HG03558 (cell line): ENCODE measurements around the gene FXYD7.
"Not testable (repeated sequence)": the region's sequence is repeated elsewhere in the genome, so short reads cannot be mapped to it uniquely, and the experiment has no call there.

Experiments used
- ATAC-seq: cut with Tn5 transposase; IDR thresholded peaks from one replicate; pipeline ENCODE4 v1.9.1; 2021; ENCODE audit warnings: moderate number of reproducible peaks; ENCODE audit not compliant: unreplicated experiment; ENCODE audit errors: extremely low read depth

Gene FXYD7, protein sequence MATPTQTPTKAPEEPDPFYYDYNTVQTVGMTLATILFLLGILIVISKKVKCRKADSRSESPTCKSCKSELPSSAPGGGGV

DNA sequence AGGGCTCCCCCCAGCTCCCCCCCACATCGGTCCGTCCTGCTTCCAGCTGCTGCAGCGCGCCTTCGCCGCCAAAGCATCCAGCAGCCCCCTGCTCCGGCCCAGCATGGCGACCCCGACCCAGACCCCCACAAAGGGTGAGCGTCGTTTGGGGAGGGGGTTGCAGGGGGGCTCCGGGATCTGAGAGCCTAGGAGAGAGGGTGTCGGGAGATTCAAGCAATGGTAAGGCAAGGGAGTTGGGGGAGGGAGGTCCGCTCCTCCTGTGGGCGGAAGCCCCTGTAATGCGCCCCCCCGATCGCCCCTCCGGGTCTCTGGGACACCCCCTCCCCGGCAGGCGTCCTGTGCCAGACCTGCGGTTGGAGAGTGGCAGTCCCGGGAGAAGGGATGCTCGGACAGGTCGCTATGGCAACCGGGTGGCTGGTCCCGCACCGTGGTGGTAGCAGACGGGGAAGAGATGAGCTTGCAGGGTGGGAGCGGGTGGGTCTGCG is at the start of gene FXYD7:
FXYD7 (plus strand) TSS at position 25 of the 485 bp plus-strand sequence; CDS start at position 104, 79 bp downstream.
- no peak for ATAC-seq

DNA sequence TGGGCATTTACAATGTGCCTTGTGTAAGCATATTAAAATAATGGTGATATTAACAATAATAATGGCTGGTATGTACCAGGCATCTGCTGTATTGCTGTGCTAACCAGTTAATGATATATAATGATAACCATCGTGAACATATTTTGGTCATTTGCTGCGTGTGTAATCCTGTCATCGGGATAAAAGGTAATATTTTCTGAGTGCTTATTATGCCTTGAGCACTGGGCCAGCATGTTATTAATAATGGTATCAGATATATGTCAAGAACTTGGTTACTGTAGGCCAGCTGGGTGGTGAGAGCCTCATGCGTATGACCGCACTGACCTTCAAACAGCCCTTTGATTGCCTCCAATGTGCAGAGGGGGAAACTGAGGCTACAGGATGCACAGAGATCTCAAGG is 49.6 kb upstream of the FXYD7 start:
- ATAC-seq, result no peak

DNA sequence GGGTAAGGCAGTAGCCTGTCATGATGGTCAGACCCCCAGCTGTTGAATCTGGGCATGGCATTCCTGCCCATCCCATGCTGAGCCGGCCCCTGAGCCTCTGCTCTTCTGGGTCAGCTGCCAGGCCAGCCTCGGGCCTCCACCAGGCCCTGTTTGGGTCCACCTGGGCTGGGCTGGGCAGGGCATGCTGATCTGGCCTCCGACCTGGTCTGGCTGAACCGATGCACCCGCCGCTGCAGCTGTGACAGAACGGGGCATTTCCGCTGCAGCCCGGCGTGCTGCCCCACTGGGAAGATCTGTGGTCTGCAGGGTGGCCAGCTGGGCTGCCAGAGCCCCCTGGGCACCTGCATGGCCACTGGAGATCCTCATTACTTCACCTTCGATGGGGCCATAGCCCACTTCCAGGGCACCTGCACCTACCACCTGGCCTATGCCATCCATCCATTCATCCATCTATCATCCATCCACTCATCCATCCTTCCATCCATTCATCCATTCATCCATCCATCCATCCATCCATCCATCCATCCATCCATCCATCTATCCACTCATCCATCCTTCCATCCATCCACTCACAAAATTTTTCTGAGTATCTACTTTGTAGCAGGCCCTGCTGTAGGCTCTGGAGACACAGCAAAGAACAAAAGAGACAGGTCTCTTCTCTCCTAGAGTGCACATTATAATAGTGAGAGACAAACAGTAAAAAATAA is 49.0 kb upstream of the FXYD7 start:
- ATAC-seq, result no peak

DNA sequence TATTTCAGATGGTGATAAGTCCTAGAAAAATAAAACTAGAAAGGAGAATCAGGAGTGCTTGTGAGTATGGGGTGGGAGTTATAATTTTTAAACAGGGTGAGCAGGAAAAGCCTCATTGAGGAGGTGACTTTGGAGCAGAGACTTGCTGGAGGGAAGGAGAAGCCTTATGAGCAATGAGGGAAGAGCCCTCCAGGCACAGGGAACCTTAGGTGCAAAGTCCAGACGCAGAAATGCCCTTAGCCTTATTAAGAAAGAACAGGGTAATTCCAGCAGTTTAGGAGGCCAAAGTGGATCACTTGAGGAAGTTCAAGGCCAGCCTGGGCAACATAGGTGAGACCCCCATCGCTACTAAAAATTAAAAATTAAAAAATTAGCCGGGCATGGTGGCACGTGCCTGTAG is 48.4 kb upstream of the FXYD7 start:
- ATAC-seq, result no peak

DNA sequence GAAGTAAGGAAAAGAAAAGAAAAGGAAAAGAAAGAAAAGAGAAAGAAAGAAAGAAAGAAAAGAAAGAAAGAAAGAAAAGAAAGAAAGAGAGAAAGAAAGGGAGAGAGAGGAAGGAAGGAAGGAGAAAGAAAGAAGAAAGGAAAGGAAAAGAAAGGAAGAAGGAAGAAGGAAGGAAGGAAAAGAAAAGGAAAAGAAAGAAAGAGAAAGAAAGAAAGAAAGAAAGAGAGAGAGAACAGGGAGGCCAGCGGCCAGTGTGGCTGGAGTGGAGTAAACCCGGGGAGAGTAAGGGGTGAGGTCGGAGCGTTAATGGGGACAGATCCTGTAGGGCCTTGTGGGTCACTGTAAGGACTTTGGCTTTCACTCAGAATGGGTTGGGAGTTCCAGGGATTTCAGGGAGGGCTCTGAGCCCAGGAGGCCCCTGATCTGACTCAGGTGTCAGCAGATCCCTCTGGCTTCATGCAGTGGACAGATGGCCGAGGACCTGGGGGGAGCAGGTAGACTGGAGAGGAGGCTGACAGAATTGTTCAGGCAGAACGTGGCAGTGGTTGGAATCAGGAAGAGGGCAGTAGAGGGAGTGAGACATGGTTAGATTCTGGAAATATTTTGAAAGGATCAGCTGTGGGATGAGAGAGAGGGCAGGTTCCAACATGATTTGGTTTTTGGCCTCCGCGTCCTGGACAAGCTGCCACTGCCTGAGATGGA is 47.2 kb upstream of the FXYD7 start:
- ATAC-seq, result no peak

DNA sequence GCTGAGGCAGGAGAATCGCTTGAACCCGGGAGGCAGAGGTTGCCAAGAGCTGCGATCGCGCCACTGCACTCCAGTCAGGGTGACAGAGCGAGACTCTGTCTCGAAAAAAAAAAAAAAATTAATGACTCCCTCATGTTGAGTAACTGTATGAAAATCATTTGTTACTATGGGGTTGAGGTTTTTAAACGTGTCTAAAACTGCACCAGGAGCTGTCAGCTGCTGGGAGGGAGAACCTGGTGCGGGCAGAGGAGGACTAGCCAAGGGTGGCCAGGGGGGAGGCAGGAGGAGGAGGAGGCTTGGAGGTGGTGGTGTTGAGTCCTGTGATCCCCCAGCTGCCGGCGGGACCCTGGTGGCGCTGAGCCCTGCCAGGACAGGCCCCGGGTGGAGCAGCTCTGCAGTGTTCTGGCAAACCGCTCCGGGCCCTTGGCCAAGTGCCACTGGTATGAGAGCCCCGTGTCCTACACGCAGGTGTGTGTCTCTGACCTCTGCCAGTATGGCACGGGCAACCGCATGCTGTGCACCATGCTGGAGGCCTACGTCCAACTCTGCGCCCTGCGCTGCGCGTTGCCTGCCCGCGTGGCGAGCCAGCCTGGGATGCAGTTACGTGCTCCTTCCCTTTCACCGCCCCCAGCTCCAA is 44.5 kb upstream of the FXYD7 start:
- no peak for ATAC-seq

DNA sequence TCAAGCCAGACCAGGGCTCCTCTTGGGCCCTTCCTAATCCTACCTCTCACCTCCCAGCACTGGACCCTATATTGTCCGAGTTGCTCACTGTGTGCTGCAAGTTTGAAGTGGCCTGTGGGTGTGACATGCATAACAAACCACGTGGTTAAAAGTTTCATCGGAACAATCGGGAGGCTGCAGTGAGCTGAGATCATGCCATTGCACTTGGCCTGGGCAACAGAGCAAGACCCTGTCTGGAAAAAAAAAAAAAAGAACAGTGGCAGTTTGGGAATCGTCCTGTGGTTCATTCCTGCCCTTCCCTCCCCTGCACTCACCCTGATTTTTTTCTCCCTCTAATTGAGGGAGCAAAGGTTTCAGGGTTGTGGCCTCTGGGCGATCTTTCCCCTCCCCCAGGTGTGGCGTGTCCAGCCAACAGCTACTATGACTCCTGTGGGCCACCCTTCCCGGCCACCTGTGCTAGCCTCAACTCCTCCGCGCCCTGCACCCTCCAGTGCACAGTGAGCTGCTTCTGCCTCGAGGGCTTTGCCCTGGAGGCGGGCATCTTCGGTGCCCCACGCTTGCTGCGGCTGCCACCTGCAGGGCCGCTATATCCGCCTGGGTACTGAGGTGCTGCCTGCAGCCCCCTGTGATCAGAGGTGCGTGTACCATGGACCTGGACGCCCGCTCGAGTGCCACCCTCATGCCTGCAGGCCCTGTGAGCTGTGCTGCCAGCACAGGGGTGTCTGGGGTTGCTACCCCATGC is 43.7 kb upstream of the FXYD7 start:
- ATAC-seq, result no peak

DNA sequence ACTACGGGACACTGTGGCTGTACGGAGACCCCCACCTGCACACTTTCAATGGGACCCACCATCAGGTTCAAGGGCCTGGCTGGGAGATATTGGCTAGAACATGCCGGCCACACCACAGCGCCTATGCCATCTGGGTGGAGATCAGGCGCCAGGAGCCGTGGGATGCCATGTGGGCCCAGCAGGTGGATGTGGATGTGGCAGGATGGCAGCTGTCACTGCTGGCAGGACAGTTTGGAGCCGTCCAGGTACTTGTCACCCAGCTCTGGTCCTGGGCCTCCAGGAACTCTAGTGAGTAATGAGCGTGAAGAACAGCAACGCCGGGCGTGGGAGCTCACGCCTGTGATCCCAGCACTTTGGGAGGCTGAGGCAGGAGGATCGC is 43.2 kb upstream of the FXYD7 start:
- no peak for ATAC-seq

DNA sequence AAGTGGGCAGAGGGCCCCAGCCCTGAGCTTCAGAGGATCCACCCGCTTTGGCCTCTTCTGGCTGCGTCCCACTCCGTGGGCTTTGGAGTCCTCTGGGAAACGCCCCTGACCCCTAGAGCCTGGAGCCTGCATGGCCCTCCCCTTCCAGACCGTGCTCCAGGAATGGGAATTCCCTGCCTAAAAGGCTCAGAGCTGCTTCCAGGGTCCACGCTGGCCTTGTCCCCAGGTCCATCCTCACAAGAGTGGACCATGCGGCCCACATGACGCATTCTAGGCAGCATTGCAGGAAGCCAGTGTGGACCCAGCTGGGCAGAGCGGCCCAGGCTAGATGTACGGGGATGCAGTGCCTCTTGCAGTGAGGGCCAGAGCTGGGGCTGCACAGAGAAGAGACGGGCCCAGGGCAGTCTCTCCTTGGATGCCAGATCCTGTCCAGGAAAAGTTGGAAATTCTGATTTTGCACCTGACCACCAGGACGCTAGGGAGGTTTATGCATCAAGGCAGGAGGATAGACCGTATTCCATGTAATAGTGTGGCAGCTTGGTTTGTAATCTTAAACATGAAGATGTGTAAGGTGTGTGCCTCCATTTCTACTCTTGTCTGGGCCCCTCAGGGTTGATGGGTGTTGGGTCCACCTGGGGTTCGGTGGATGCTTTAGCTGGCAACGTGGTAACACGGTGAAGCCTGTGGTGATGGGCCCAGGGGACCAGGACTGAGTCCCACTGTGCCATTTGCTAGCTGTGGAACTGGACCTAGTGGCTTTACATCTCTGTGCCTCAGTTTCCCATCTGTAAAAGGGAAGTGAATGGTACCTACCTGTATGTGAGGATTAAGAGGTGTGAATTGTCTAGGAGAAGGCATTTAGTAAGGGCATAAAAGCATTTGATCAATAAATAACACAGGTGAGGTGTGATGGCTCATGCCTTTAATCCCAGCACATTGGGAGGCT is 42.2 kb upstream of the FXYD7 start:
- ATAC-seq, result no peak

DNA sequence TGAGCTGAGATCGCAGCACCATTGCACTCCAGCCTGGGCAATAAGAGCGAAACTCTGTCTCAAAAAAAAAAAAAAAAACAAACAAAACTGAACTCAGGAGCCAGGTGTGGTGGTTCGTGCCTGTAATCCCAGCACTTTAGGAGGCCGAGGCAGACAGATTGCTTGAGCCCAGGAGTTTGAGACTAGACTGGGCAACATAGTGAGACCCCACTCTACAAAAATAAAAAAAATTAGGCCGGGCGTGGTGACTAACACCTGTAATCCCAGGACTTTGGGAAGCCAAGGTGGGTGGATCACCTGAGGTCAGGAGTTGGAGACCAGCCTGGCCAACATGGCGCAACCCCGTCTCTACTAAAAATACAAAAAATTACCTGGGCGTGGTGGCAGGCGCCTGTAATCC is 41.1 kb upstream of the FXYD7 start:
- ATAC-seq, result not testable (repeated sequence)

DNA sequence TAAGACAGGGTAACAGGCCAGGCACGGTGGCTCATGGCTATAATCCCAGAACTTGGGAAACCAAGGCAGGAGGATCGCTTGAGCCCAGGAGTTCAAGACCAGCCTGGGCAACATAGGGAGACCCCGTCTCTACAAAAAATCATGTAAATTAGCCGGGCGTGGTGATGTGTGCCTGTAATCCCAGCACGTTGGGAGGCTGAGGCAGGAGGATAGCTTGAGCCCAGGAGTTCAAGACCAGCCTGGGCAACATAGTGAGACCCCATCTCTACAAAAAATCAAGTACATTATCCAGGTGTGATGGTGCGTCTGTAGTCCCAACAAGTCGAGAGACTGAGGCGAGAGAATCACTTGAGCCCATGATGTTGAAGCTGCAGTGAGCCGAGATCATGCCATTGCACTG is 39.4 kb upstream of the FXYD7 start:
- ATAC-seq, result not testable (repeated sequence)

DNA sequence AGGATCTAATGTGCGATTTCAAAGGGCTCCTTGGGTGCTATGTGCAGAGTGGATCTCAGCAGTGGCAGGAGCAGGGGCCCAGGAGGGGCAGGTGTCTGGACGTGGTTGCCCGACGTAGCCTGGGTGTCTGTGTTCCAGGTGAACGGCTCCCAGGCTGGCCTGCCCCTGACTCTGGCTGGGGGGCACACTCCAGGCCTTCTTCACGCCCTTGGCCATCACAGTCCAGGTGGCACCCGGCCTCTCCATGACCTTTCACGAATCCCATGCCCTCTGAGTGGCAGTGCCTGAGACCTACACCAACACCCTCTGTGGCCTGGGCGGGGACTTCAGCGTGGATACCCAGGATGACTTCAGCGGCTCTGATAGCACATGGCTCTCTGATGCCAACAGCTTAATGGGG is 38.7 kb upstream of the FXYD7 start:
- ATAC-seq, result no peak

DNA sequence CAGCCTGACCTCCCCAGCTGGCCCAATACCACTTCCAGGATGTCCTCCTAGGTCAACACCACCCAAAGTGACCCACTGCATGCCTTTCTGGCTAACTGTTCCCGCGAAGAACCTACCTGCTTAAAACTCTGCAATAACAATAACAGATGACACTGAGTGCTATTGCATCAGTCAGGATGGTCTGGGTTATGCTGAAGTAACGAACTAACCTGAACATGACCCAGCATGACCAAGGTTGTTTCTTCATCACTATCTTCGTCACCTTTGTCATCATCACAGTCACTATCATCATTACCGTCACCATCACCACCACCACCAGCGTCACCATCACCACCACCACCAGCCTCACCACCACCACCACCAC is 38.0 kb upstream of the FXYD7 start:
- no peak for ATAC-seq

DNA sequence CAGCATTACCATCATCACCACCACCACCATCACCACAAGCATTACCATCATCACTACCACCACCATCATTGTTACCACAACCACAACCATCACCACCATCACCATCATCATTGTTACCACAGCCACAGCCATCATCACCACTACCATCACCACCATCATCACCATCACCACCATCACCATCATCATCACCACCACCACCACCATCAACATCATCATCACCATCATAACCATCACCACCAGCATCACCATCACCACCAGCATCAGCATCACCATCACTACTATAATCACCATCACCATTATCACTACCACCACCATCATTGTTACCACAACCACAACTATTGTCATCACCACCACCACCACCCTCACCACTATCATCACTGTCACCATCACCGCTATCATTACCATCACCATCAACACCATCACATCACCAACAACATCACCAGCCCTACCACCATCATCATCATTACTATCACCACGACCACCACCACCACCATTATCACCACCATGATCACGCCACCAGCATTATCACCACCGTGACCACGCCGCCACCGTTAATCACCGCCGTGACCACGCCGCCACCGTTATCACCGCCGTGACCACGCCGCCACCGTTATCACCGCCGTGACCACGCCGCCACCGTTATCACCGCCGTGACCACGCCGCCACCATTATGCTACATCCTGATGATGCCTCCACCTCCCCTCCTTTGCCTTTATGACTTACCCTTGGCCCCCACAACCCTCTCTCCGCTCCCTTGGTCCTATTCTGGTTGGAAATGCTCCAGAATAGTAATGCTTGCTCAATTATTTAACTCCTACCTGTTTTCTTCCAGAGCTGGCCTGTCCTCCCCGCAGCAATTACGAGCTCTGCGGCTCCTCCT is 37.4 kb upstream of the FXYD7 start:
- no peak for ATAC-seq

DNA sequence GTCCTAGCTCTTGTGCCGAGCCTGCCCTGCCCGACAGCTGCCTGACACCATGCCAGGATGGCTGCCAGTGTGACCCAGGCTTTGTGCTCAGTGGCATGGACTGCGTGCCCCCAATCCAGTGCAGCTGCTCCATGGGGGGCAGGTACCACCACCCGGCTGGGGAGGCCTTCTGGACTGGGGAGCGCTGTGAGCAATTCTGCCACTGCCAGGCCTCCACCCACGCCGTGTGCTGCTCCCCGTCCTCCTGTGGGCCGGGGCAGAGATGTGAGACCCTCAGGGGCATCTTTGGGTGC is 36.8 kb upstream of the FXYD7 start:
- no peak for ATAC-seq

DNA sequence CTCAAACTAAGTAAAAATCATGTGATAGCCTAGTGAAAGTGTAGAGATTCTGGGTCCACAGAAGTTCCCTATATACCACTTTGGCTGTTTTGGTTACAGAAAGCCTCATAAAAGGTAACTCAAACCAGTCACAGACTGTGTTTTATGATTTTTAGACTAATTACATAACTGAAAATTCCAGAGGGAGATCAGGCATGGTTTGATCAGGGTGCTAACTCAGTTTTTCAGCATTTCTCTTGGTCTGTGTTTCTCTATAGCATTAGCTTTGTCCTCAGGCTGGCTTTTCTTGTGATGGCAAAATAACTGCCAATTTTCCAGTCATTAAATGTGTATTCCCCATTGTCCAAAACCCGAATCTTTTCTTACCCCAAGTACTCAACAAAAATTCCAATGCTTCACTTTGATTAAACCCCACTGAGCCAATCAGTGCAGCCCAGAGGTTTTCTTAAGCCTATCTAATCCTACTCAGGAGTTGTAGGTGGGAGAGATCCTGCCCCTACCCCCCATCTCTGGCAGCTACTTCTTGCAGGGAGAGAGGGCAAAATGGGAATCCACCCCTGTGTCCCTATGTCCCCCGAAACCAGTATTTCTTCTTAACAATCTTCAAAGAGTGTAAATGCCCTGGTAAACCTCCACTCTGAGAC is 36.0 kb upstream of the FXYD7 start:
- no peak for ATAC-seq

DNA sequence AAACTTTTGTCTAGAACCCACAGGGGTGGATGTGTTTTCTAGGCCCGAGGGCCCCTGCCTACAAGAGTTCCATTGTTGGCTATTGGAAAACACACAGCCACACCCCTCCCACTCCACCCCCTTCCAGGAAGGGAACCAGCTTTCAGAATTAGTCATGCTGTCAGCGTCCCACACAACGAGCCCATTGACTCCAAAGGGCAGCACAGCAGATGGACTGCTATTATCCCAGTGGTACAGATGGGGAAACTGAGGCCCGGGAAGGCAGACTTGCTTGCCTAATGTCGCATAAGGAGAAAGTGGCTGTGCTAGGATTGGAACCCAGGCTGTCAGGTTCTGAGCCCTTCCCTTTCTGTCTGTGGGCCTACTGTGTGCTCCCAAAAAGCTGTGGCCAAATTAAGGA is 35.5 kb upstream of the FXYD7 start:
- ATAC-seq, result no peak

DNA sequence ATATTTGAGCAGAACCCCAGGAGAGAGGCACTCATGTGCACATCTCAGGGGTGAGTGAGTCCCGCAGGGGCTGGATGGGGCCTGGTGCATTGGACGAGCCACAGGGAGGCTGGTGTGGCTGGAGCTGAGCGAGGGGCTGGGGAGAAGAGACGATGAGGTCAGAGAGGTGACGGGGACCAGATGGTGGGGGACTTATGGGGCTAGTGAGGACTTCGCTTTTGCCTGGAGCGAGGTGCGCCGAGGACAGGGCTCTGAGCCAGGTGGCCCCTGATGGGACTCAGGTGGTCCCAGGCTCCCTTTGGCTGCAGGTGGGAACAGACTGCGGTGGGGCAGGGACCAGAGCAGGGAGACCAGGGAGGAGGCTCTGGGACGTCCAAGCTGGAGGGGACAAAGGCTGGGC is 34.3 kb upstream of the FXYD7 start:
- no peak for ATAC-seq
